ENCODE data around the gene KLHL35.

Gene KLHL35

DNA sequence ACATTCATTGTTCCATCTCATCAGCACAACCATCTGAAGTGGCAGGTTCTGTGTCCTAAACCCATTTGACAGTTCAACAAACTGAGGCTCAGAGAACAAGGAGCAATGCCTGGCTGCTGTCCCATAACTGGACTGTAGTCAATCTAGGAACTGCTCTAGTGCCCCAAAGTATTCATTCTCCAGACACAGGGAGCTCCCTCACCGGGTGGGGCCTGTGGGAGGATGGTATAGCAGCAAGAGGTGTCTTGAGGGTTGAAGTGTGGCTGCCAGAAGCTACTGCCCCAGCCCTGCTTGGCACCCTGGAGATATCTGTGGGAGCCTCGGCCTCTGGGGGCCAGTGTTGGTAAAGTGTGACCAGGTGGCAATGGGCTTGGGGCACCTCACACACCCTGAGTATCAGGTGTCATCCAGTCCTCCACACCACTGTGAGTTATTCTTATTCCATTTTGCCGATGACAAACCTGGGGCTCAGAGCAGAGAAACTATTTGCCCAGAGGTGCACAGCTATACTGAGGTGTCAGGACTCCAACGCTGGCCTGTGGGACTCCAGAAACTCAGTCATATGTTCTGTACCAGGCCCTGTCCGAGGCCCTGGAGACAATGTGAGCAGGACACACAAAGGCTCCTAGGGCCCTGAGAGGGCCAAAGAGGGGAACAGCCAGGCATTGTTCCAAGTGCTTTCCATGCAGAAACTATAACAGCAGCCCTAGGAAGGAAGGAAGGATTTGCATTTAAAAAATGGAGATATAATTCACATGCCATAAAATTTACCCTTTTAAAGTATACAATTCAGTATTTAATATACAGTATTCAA lies 46.0 kb upstream of the KLHL35 start:
- no peak for DNase-seq (ENCODE audit: extremely low spot score)
- ChIA-PET POLR2A (no interaction called here), CTCF (interaction anchor here (0.9 to 2.2 kb wide), 3 partner anchors 10 to 155 kb away, joined by 3 to 8 read pairs (median 3); no protein-coding TSS in a partner anchor)
- TF ChIP-seq, protein P1, sequence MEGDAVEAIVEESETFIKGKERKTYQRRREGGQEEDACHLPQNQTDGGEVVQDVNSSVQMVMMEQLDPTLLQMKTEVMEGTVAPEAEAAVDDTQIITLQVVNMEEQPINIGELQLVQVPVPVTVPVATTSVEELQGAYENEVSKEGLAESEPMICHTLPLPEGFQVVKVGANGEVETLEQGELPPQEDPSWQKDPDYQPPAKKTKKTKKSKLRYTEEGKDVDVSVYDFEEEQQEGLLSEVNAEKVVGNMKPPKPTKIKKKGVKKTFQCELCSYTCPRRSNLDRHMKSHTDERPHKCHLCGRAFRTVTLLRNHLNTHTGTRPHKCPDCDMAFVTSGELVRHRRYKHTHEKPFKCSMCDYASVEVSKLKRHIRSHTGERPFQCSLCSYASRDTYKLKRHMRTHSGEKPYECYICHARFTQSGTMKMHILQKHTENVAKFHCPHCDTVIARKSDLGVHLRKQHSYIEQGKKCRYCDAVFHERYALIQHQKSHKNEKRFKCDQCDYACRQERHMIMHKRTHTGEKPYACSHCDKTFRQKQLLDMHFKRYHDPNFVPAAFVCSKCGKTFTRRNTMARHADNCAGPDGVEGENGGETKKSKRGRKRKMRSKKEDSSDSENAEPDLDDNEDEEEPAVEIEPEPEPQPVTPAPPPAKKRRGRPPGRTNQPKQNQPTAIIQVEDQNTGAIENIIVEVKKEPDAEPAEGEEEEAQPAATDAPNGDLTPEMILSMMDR (IDR thresholded peaks at IDR 0.05; ENCODE audit: control extremely low read depth, extremely low read depth, low read depth, missing control alignments): no peak

DNA sequence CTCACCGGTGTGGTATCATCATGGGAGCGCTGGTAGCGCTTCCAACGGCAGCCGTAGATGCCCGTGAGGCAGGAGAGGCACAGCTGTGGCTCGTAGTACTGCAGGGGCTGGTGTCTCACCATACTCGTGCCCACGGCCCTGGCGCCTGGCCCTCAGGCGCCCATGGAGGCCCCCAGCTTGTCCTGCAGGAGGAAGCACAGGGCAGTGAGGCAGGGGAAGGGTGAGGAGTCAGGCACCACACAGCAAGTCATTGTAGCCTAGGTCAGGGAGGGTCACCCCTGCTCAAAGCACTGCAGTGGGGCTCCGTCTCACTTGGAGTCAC lies 44.6 kb upstream of the KLHL35 start:
- CTCF ChIA-PET: interaction anchor here (1.5 to 2.2 kb wide), 2 partner anchors 32 to 153 kb away, joined by 3 to 8 read pairs; no protein-coding TSS in a partner anchor
- TF ChIP-seq, protein P1 (IDR thresholded peaks at IDR 0.05; ENCODE audit: control extremely low read depth, extremely low read depth, low read depth, missing control alignments): no peak
- no peak for DNase-seq (ENCODE audit: extremely low spot score)
- POLR2A ChIA-PET: no interaction called here

DNA sequence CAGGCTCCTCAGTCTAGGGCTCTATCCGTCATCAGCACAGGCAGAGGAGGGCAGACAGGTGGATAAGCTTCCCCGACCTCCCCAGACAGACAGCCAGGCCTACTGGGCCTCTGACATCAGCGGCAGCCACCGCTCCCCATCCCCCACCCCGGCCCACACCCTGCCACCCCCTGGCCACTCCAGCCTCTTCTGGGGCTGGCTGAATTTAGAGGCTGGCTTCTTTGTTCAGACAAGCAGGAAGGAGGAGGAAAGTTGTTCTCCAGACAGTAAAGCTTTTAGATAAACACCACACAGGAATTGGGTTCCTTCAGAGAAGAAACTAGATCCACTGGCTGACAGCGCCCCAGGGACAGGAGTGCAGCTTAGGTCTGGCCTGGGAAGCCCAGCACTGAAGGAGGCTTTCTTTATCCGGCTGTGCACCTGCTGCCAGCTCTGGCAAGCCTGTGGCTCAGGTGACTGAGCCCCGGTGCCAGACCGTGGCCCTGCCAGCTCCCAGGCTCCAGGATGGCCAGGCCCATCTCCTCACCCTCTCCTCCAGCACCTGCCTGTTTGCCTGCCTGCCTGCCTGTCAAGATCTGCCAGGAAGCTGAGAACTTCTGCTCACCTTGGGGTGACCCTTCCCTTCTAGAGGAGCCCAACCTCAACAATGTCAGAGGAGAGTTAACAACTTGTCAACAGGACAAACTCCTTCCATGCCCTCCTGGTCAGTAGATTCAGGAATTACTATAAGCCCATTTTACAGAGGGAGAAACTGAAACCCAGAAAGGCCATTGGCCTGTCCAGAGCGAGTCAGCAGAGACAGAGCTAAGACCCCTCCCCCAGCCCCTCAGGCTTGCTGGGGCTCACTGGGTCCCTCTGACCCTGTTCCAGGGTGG lies 44.0 kb upstream of the KLHL35 start:
- CTCF ChIA-PET: interaction anchor here (1.6 to 2.2 kb wide), 3 partner anchors 31 to 51 kb away, joined by 3 to 8 read pairs (median 4); no protein-coding TSS in a partner anchor
- POLR2A ChIA-PET: no interaction called here
- DNase-seq (ENCODE audit: extremely low spot score): no peak
- TF ChIP-seq, protein P1 (IDR thresholded peaks at IDR 0.05; ENCODE audit: control extremely low read depth, extremely low read depth, low read depth, missing control alignments): no peak

DNA sequence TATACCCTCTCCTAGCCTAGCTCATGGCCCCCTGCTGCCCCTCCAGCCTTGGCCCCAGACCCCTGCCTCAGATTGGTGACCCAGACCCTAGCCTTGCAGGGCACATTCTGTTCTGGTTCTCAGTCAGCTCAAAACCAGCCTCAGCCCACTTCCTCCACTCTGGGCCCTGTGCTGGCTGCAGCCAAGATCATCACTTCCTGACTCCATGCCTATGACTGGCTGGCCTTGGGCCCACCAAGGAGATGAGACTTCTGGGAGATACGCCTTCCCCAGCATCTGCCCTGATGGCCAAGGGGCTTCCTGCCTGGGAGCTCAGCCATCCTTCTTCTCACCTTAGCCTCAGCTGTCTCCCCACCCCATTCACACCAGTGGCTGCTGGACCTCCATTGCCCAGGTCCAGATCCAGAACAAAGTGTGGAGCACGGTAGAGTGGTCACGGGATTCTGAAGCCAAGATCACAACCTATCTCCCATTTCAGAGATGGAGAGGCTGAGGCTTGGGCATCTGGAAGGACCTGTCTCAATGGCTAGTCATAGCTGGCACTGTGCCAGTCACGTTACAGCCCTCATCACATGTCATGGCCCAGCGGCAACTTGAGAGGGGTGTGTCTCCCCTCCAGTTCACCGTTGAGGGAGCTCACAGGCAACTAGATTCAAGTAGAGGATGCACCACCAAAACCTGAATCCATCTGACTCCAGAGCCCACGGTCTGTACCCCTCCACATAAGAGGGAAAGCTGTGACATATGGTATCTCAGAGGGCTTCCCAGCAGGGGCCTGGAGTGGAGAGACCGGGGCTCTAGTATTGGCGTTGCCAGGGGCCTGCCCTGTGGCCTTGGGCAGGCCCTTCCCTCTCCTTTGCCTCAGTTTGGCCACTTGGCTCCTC lies 43.0 kb upstream of the KLHL35 start:
- ChIA-PET POLR2A (no interaction called here), CTCF (interaction anchor here (0.9 to 1.8 kb wide), 4 partner anchors 30 to 57 kb away, joined by 3 to 4 read pairs (median 4); no protein-coding TSS in a partner anchor)
- TF ChIP-seq, protein P1 (IDR thresholded peaks at IDR 0.05; ENCODE audit: control extremely low read depth, extremely low read depth, low read depth, missing control alignments): no peak
- no peak for DNase-seq (ENCODE audit: extremely low spot score)

DNA sequence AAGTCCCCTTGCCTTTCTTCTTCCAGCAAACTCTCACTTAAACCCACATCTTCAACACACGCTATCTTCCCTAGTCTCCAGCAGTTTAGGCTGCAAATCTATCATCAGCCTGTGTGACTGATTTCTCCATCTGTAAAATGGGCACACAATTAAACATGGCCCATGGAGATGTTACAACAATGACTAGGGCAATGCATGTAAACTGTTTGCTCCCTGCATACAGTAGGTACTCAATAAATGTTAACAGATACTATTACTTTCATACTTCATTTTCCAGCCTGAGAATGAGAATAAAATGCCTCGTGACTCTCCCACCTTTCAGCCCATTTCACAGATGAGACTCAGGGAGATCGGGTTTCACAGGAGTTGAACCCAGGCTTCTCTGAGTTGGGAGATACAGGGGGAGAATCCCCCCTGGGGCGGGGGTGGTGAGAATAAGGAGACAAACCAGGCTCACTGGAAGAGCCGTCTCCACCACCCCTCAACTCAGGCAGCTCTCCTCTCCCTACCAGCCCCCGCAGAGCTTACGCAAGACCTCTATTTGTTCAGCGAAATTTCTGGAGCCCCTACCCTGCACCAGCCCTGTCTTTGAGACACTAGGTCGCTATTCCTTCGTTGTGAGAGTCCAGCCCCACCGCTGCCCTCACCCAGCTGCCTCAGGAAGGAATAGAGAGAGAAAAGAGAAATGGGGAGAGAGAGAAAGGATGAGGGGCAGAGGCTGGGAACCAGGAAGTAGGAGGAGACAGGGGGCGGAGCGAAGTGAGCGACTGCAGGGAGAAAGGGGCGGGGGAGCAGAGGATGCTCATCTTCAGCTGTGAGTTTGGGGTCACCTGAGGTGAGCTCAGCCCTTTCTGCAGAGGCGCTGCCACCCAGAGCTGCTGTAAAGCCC lies 42.1 kb upstream of the KLHL35 start:
- TF ChIP-seq, protein P1 (IDR thresholded peaks at IDR 0.05; ENCODE audit: control extremely low read depth, extremely low read depth, low read depth, missing control alignments): no peak
- DNase-seq (ENCODE audit: extremely low spot score): peak; percentile 59
- CTCF ChIA-PET: interaction anchor here (0.9 to 1.8 kb wide), 3 partner anchors 29 to 58 kb away, joined by 3 to 4 read pairs (median 4); no protein-coding TSS in a partner anchor
- POLR2A ChIA-PET: no interaction called here
